RWPE1 (cell line): Measurements from ENCODE around the gene FAM3B.

Experiments
- CTCF ChIA-PET: fragments of 350-600 bp; sonication (Branson Sonifier 250); formaldehyde crosslinking; extraction: SDS; loops from one replicate; lab custom pipeline; 2021; lab: Yijun Ruan, JAX
- POLR2A ChIA-PET: fragments of 400-600 bp; formaldehyde crosslinking; extraction: SDS; loops from one replicate; lab custom pipeline; 2020; ENCODE audit warnings: antibody characterized with exemption; ENCODE audit not compliant: low non-redundant PET; lab: Yijun Ruan, JAX
- DNase-seq: peaks from one replicate; pipeline ENCODE4 v3.0.0; 2012; ENCODE audit warnings: low spot score
- H3K27ac ChIP-seq: fragments of 450-650 bp; 2 replicates; pipeline ENCODE4 v1.5.1; 2017
- TF ChIP-seq, protein P1 (sequence below): fragments of 450-650 bp; conservative IDR thresholded peaks from 2 replicates; pipeline ENCODE4 v1.5.1; 2017; ENCODE audit warnings: low read depth, mild to moderate bottlenecking

FAM3B gene

DNA sequence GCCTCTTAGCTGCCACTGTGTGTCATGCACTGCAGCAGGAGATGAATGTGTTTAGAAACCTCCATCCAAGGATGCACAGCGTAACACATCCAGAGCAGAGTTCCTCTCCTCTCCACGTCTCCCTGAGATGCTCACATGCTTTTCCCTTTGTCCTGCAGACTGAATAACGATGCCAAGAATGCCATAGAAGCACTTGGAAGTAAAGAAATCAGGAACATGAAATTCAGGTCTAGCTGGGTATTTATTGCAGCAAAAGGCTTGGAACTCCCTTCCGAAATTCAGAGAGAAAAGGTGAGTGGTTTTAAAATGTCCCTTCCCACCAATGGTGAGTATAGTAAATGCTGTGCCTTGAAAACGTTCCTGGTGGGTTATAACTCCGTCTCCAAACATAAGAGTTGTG, 31.8 kb downstream of the FAM3B start:
- ChIA-PET POLR2A (no interaction called here), CTCF (no interaction called here)
- H3K27ac ChIP-seq, result no peak overlapping the region
- TF ChIP-seq, protein P1, sequence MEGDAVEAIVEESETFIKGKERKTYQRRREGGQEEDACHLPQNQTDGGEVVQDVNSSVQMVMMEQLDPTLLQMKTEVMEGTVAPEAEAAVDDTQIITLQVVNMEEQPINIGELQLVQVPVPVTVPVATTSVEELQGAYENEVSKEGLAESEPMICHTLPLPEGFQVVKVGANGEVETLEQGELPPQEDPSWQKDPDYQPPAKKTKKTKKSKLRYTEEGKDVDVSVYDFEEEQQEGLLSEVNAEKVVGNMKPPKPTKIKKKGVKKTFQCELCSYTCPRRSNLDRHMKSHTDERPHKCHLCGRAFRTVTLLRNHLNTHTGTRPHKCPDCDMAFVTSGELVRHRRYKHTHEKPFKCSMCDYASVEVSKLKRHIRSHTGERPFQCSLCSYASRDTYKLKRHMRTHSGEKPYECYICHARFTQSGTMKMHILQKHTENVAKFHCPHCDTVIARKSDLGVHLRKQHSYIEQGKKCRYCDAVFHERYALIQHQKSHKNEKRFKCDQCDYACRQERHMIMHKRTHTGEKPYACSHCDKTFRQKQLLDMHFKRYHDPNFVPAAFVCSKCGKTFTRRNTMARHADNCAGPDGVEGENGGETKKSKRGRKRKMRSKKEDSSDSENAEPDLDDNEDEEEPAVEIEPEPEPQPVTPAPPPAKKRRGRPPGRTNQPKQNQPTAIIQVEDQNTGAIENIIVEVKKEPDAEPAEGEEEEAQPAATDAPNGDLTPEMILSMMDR, result no peak
- no peak for DNase-seq

DNA sequence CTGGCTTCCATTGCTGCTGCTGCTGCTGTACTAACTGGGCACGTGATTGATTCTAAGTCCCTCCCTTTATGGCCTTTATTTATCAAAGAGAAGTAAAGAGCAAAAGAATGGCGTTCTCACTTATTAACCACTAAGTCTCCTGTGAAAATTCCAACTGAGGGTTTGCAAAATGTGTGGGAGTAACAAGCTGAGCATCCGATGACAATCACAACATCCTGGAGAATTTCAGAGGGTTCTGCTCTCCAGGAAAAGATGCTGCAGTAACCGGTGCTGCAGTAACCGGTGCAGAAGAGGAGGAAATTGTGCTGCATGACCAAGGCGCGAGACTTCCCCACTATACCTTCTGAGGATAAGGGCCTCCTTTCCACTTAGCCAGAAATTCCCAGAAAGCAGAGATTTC, 32.5 kb downstream of the FAM3B start:
- no peak overlapping the region for H3K27ac ChIP-seq
- TF ChIP-seq, protein P1, result no peak
- ChIA-PET POLR2A (no interaction called here), CTCF (no interaction called here)
- no peak for DNase-seq

DNA sequence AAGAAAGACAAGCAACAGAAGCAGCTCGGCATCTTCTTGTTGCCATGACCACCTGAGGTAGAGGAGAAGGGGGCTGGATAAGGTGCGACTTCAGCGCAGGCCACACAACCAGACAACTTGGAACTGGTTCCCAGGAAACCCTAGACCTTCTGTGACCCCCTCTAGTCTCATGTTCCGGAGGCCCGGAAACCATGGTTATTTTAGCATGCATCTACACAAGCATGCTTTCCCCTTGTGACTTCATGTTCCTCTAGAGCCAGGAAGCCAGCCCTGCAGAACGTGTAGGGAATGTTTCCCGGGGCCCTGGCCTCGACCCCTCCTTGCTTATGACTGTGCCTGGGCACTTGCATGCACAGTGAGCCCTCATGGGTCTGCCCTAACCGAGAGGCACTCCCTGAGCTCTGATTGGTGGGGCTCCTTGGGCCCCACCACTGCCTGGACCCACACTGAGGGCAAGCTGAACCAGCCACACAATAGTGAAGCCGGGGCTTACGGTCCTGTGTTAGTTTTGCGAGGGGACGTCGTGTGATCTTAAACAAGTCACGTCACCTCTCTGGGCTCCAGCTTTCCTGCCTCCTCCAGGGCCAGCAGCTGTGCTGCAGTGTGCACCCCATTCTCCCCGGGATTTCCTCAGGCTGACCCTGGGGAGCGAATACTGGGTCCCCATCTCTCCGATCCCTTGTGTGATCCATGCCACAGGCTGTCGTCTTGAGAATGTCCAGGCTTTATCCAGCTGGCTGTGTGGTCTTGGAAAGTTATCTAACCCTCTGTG, 33.2 kb downstream of the FAM3B start:
- POLR2A ChIA-PET, result no interaction called here
- no peak overlapping the region for H3K27ac ChIP-seq
- TF ChIP-seq, protein P1, result no peak
- CTCF ChIA-PET, result no interaction called here
- no peak for DNase-seq

DNA sequence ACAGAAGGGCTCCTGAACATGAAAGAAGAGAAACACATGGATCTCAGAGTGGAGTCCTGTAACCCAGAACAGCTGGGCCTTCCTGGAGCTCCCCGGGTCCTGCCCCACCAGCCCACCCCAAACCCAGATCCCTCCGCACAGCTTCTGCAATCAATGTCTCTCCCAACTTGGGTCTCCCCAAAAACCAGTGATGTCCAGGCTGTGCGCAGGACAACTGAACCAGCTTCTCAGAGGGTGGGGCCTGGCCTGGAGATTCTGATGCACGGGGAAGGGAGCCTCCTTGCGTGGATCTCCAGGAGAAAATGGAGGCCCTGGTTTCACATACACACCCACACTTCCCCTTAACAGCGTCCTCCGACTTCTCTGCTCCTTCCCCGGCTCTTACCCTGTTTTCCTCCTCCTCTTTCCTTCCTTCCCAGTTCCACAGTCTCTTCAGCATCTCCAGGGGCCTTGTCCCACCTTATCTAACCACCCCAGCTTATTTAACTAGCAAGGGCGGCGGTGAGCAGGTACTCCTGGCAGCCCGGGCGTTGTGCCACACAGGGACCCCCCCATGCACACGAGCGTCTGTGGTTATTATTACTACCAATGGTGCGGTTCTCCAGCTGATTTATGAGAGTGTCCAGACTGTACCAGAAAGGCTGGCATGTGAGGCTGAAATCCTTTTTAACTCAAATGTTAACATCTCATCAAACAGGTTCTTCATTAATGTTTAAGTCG, 34.0 kb downstream of the FAM3B start:
- CTCF ChIA-PET, result no interaction called here
- POLR2A ChIA-PET, result no interaction called here
- DNase-seq, result no peak
- TF ChIP-seq, protein P1, result no peak
- H3K27ac ChIP-seq, result no peak overlapping the region

DNA sequence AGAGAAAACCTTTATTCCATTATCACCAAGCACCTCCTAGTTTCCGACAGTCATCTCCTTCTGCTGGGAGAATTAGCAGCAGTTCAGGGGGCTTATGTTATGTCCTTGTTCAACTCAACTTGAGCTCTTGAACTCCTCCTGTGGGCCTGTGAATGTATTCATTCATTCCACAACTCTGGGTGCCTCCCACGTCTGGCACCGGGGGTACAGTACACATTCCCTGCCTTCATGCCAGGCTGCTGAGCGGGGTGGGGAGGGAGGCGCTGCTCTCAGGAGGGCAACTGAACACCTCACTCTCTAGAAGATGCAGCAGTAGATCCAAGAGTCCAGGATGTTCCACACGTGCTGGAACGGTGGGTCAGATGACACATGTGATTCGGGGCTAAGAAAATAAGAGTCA, 40.9 kb downstream of the FAM3B start:
- no peak overlapping the region for H3K27ac ChIP-seq
- TF ChIP-seq, protein P1, result no peak
- CTCF ChIA-PET, result no interaction called here
- POLR2A ChIA-PET, result no interaction called here
- no peak for DNase-seq

DNA sequence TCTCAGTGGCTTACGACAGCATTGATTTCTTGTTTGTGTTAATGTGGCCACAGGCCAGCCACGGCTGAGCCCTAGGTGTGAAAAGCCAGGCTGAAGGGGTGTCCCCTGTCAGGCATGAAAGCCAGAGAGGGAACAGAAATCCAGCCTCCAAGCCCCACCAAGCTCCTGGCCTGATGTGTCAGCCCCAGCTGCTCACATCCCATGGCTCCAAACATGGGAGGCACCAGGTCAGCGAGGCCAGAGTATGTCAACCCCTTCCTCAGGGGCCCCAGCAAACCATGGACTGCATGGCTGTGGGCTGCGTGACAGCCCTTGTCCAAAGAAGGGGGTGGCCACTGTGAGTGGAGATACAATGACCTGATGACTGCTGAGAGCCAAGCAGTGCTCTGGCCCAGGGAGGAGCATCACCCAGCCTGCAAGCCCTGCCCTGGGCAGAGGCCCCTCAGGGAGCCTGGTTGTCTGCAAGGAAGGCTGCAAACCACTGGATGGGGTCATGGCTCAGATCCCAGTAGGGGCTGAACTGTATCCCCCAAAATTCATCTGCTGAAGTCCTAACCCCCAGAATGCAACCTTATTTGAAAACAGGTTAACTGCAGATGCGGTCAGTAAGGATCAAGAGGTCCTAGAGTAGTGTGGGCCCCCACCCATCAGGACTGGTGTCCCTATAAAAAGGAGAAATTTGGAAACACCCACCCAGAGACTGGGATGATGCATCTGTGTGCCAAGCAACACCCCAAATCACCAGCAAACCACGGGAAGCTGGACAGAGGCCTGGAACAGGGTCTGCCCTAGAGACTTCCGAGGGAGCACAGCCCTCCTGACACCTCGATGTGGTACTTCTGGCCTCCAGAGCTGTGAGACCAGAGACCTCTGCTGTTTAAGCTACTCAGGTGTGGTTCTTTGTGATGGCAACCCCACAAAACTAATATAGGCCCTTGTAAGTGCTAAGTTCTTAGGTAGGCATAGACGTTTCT, 41.9 kb downstream of the FAM3B start:
- ChIA-PET CTCF (interaction anchor here (0.6 kb wide), 1 partner anchor 88 kb away, joined by 4 read pairs; no protein-coding TSS in a partner anchor), POLR2A (no interaction called here)
- H3K27ac ChIP-seq, result no peak overlapping the region
- DNase-seq, result no peak
- TF ChIP-seq, protein P1, result no peak
